ENCODE data around the gene ITGA7. TPM values are rescaled to one million over a fixed set of nuclear protein-coding genes. Genes with fewer than 3 reads are reported as not detected.

The ITGA7 gene
- polyA plus RNA-seq, 1 of the 3 experiments (the other 2 are of a cell fraction) = 19.7 TPM

DNA sequence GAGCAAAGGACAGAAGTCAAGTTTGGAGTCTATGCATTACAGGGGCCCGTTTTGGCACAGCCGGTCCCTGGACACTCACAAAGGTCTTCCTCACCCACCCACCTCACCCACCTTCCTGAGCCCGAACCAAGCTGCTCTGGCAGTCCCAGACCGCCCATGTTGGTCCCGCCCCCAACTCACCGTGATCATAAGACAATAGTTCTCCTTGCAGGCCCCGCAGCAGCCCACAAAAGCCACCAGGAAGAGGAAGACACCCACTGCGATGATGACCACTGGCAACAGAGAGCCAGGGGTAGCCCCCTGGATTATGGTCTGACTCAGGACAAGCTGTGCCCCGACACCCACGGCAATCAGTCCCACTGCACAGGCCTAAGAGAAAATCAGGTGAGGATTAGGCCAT is 19.3 kb upstream of the ITGA7 start:
- Histone ChIP-seq H3F3A (replicated peaks; ENCODE audit: insufficient read depth) (peaks cover 48% of the 10 kb centered on the region), H3K4me1 (ENCODE audit: control insufficient read depth in 1 of 2, insufficient read depth in 2 of 2, low read depth in 1 of 2, low read length in 1 of 2) (peaks cover 0 to 26% of the 10 kb centered on the region in 2 experiments; a peak in 1 of 4 replicates), H4K20me1 (ENCODE audit: insufficient read depth) (peaks cover 45% of the 10 kb centered on the region), H3K9me3 (no peaks in the 10 kb centered on the region), H3K4me2 (peak overlapping the region; percentile 97), H3K27me3 (ENCODE audit: insufficient read depth) (no peaks in the 10 kb centered on the region), H3K27ac (ENCODE audit: low read depth in 2 of 2, low read length in 1 of 2) (peak overlapping the region; percentile 97 to 100; a peak in 1 of 4 replicates), H3K9me2 (no peaks in the 10 kb centered on the region), H3K79me2 (ENCODE audit: insufficient read depth) (peaks cover 47% of the 10 kb centered on the region), H2AFZ (ENCODE audit: low read depth) (no peak overlapping the region), H3K4me3 (ENCODE audit: low read depth in 2 of 2, low read length in 1 of 2) (peak overlapping the region; percentile 74 to 97), H3K36me3 (replicated peaks in 1 of 2; ENCODE audit: control insufficient read depth in 1 of 2, insufficient read depth in 2 of 2, low read length in 1 of 2) (peaks cover 34% of the 10 kb centered on the region in 2 experiments), H3K9ac (peak overlapping the region; percentile 83; the same call in 1 of the 2 replicates)
- ChIA-PET CTCF (interaction anchor here (0.8 to 4.6 kb wide), 5 partner anchors 9 to 70 kb away, joined by 3 to 47 read pairs (median 4); no protein-coding TSS in a partner anchor), POLR2A (no interaction called here)
- no peak for DNase-seq
- no peak for TF ChIP-seq NFIC (IDR thresholded peaks at IDR 0.05; ENCODE audit: borderline replicate concordance)
- no peak for TF ChIP-seq TCF12 (IDR thresholded peaks at IDR 0.05)
- no peak for TF ChIP-seq SMC3 (IDR thresholded peaks at IDR 0.05; ENCODE audit: low read depth, low read length)
- TF ChIP-seq, protein P1, sequence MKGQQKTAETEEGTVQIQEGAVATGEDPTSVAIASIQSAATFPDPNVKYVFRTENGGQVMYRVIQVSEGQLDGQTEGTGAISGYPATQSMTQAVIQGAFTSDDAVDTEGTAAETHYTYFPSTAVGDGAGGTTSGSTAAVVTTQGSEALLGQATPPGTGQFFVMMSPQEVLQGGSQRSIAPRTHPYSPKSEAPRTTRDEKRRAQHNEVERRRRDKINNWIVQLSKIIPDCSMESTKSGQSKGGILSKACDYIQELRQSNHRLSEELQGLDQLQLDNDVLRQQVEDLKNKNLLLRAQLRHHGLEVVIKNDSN (IDR thresholded peaks at IDR 0.05; ENCODE audit: borderline replicate concordance, low read depth) = no peak
- no peak for TF ChIP-seq RAD21 (IDR thresholded peaks at IDR 0.05; ENCODE audit: low read length)
- TF ChIP-seq, protein P2, sequence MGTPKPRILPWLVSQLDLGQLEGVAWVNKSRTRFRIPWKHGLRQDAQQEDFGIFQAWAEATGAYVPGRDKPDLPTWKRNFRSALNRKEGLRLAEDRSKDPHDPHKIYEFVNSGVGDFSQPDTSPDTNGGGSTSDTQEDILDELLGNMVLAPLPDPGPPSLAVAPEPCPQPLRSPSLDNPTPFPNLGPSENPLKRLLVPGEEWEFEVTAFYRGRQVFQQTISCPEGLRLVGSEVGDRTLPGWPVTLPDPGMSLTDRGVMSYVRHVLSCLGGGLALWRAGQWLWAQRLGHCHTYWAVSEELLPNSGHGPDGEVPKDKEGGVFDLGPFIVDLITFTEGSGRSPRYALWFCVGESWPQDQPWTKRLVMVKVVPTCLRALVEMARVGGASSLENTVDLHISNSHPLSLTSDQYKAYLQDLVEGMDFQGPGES (IDR thresholded peaks at IDR 0.05; ENCODE audit: low read depth, low read length) = no peak
- TF ChIP-seq, protein P3, sequence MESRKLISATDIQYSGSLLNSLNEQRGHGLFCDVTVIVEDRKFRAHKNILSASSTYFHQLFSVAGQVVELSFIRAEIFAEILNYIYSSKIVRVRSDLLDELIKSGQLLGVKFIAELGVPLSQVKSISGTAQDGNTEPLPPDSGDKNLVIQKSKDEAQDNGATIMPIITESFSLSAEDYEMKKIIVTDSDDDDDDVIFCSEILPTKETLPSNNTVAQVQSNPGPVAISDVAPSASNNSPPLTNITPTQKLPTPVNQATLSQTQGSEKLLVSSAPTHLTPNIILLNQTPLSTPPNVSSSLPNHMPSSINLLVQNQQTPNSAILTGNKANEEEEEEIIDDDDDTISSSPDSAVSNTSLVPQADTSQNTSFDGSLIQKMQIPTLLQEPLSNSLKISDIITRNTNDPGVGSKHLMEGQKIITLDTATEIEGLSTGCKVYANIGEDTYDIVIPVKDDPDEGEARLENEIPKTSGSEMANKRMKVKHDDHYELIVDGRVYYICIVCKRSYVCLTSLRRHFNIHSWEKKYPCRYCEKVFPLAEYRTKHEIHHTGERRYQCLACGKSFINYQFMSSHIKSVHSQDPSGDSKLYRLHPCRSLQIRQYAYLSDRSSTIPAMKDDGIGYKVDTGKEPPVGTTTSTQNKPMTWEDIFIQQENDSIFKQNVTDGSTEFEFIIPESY (IDR thresholded peaks at IDR 0.05; ENCODE audit: borderline replicate concordance, low read depth) = no peak
- no peak for TF ChIP-seq RFX5 (IDR thresholded peaks at IDR 0.05; ENCODE audit: low read length)
- TF ChIP-seq, protein P4, sequence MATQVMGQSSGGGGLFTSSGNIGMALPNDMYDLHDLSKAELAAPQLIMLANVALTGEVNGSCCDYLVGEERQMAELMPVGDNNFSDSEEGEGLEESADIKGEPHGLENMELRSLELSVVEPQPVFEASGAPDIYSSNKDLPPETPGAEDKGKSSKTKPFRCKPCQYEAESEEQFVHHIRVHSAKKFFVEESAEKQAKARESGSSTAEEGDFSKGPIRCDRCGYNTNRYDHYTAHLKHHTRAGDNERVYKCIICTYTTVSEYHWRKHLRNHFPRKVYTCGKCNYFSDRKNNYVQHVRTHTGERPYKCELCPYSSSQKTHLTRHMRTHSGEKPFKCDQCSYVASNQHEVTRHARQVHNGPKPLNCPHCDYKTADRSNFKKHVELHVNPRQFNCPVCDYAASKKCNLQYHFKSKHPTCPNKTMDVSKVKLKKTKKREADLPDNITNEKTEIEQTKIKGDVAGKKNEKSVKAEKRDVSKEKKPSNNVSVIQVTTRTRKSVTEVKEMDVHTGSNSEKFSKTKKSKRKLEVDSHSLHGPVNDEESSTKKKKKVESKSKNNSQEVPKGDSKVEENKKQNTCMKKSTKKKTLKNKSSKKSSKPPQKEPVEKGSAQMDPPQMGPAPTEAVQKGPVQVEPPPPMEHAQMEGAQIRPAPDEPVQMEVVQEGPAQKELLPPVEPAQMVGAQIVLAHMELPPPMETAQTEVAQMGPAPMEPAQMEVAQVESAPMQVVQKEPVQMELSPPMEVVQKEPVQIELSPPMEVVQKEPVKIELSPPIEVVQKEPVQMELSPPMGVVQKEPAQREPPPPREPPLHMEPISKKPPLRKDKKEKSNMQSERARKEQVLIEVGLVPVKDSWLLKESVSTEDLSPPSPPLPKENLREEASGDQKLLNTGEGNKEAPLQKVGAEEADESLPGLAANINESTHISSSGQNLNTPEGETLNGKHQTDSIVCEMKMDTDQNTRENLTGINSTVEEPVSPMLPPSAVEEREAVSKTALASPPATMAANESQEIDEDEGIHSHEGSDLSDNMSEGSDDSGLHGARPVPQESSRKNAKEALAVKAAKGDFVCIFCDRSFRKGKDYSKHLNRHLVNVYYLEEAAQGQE (IDR thresholded peaks at IDR 0.05; ENCODE audit: low read depth, low read length) = no peak
- TF ChIP-seq TAF1 (IDR thresholded peaks at IDR 0.05; ENCODE audit: borderline replicate concordance, low read depth, low read length) = no peak
- no peak for TF ChIP-seq EZH2phosphoT487 (IDR thresholded peaks at IDR 0.05; ENCODE audit: borderline replicate concordance, low read depth)
- no peak for TF ChIP-seq MXI1 (IDR thresholded peaks at IDR 0.05; ENCODE audit: low read depth, low read length)
- TF ChIP-seq, protein P5, sequence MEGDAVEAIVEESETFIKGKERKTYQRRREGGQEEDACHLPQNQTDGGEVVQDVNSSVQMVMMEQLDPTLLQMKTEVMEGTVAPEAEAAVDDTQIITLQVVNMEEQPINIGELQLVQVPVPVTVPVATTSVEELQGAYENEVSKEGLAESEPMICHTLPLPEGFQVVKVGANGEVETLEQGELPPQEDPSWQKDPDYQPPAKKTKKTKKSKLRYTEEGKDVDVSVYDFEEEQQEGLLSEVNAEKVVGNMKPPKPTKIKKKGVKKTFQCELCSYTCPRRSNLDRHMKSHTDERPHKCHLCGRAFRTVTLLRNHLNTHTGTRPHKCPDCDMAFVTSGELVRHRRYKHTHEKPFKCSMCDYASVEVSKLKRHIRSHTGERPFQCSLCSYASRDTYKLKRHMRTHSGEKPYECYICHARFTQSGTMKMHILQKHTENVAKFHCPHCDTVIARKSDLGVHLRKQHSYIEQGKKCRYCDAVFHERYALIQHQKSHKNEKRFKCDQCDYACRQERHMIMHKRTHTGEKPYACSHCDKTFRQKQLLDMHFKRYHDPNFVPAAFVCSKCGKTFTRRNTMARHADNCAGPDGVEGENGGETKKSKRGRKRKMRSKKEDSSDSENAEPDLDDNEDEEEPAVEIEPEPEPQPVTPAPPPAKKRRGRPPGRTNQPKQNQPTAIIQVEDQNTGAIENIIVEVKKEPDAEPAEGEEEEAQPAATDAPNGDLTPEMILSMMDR (IDR thresholded peaks at IDR 0.05) = no peak
- TF ChIP-seq, protein P6, sequence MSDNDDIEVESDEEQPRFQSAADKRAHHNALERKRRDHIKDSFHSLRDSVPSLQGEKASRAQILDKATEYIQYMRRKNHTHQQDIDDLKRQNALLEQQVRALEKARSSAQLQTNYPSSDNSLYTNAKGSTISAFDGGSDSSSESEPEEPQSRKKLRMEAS (IDR thresholded peaks at IDR 0.05; ENCODE audit: low read depth) = no peak
- no peak for TF ChIP-seq SIN3A (IDR thresholded peaks at IDR 0.05; ENCODE audit: borderline replicate concordance, low read depth, low read length)
- WGBS (ENCODE audit: low lambda C conversion rate) = 87% methylated on average over 8 of the region's 10 CpGs

Measured in SK-N-SH (cell line).